Effector CD8-positive, alpha-beta T cell (primary cell): ENCODE measurements around the gene MMP28.

ENCODE experiments used
- DNase-seq: peaks from one replicate; lab custom pipeline; 2025; lab: John Stamatoyannopoulos, UW

Gene MMP28

GRCh38 chr17:35743626-35744328 is 51.7 kb downstream of the MMP28 start:
- DNase-seq: no peak

- DNase-seq: no peak
Observed at GRCh38 chr17:35742896-35743477, 52.5 kb downstream of the MMP28 start.

- DNase-seq: no peak
Observed at GRCh38 chr17:35742496-35742895, 52.9 kb downstream of the MMP28 start.

- DNase-seq: no peak
Observed at GRCh38 chr17:35740997-35741931, 54.2 kb downstream of the MMP28 start.

GRCh38 chr17:35740216-35740615 is 55.2 kb downstream of the MMP28 start:
- no peak for DNase-seq

- no peak for DNase-seq
Observed at GRCh38 chr17:35738519-35739133, 56.8 kb downstream of the MMP28 start.

GRCh38 chr17:35736236-35736635 is 59.2 kb downstream of the MMP28 start:
- no peak for DNase-seq

GRCh38 chr17:35735036-35735805 is 60.2 kb downstream of the MMP28 start:
- DNase-seq: no peak

GRCh38 chr17:35734396-35734795 is 61.0 kb downstream of the MMP28 start:
- no peak for DNase-seq

- DNase-seq: no peak
Observed at GRCh38 chr17:35733366-35733765, 62.1 kb downstream of the MMP28 start.

- no peak for DNase-seq
Observed at GRCh38 chr17:35732806-35733136, 62.7 kb downstream of the MMP28 start.

- DNase-seq: no peak
Observed at GRCh38 chr17:35731917-35732805, 63.3 kb downstream of the MMP28 start.

- no peak for DNase-seq
Observed at GRCh38 chr17:35731239-35731916, 64.1 kb downstream of the MMP28 start, which contains the start of gene RASL10B. Gene RASL10B, plus strand, starts transcription at chr17:35731639. Its CDS starts 3,546 bp downstream, at chr17:35735185.

GRCh38 chr17:35730400-35731005 is 64.9 kb downstream of the MMP28 start:
- no peak for DNase-seq

- DNase-seq: no peak
Observed at GRCh38 chr17:35729405-35729833, 66.0 kb downstream of the MMP28 start.

- DNase-seq: no peak
Observed at GRCh38 chr17:35728551-35728950, 66.9 kb downstream of the MMP28 start.

GRCh38 chr17:35727635-35728034 is 67.8 kb downstream of the MMP28 start:
- no peak for DNase-seq

GRCh38 chr17:35726953-35727460 is 68.4 kb downstream of the MMP28 start:
- no peak for DNase-seq
